GM12891 (cell line): ENCODE measurements around the gene KCP.

ENCODE experiments used
- DNase-seq: peaks from one replicate; pipeline ENCODE4 v3.0.0; 2011; ENCODE audit warnings: low spot score; ENCODE audit not compliant: insufficient read length
- FAIRE-seq: peaks from 2 replicates; lab custom pipeline; 2011; peaks lifted over from hg19 to GRCh38; lab: Jason Lieb, UNC
- PAX5 ChIP-seq: IDR thresholded peaks from 2 replicates; pipeline ENCODE4 v1.6.1; 2011; ENCODE audit warnings: low read length, moderate library complexity, mild to moderate bottlenecking; ENCODE audit not compliant: insufficient read depth, severe bottlenecking
- POLR2A ChIP-seq: IDR thresholded peaks from 2 replicates; pipeline ENCODE4 v1.6.1; 2011; ENCODE audit warnings: low read depth, low read length, control low read depth
- POLR2AphosphoS5 ChIP-seq: IDR thresholded peaks from 2 replicates; pipeline ENCODE4 v1.6.1; 2011; ENCODE audit warnings: low read depth, low read length, control low read depth
- POU2F2 ChIP-seq: IDR thresholded peaks from 2 replicates; pipeline ENCODE4 v1.6.1; 2011; ENCODE audit warnings: low read depth, mild to moderate bottlenecking, control low read depth, low read length, moderate library complexity
- SPI1 ChIP-seq: IDR thresholded peaks from 2 replicates; pipeline ENCODE4 v1.6.1; 2011; ENCODE audit warnings: low read depth, low read length, control low read depth
- TAF1 ChIP-seq: IDR thresholded peaks from 2 replicates; pipeline ENCODE4 v1.6.1; 2011; ENCODE audit warnings: low read depth, low read length, control low read depth

Gene KCP

GRCh38 chr7:128879461-128879938 is 31.0 kb downstream of the KCP start:
- TF ChIP-seq POLR2AphosphoS5, result no peak
- no peak for TF ChIP-seq PAX5
- TF ChIP-seq SPI1, result no peak
- no peak for TF ChIP-seq TAF1
- no peak for TF ChIP-seq POU2F2
- TF ChIP-seq POLR2A, result no peak
- FAIRE-seq (no peak), DNase-seq (no peak)

DNA sequence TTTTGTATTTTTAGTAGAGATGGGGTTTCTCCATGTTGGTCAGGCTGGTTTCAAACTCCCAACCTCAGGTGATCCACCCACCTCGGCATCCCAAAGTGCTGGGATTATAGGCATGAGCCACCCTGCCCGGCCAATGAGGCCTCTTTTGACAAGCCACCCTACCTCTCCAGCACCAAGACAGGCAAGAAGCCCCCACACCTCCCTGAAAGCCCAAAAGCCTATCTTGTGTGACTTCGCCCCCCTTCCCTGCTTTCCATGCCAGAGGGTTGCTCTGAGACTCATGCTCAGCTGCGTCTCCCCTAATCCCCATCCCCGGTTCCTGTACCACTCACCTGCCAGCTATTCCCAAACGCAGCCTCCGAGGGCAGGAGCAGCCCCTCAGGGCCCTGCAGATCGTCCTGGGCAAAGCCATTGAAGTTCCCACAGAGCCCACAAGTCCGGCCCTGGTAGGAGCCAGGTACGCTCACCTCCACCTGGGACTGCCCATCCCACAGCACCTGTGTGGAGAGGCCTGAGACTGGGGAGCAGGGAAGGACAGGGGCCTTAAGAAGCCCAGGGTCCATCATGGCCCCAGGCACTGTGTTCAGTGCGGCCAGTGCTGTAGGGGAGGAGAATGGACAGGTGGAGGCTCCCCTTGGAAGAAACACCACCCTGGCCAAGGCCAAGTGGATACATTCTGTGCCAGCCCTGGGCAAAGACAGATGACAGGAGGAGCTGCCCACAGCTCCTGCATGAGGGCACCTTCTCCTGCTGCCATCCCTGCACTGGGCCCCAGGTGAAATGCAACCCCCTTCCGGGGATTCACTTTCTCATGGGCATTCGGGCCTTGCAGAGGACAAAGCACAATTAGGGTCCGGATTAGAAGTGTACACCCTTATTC is 32.0 kb downstream of the KCP start:
- FAIRE-seq (no peak), DNase-seq (no peak)
- no peak for TF ChIP-seq POU2F2
- no peak for TF ChIP-seq SPI1
- no peak for TF ChIP-seq POLR2A
- no peak for TF ChIP-seq TAF1
- no peak for TF ChIP-seq POLR2AphosphoS5
- TF ChIP-seq PAX5, result no peak

DNA sequence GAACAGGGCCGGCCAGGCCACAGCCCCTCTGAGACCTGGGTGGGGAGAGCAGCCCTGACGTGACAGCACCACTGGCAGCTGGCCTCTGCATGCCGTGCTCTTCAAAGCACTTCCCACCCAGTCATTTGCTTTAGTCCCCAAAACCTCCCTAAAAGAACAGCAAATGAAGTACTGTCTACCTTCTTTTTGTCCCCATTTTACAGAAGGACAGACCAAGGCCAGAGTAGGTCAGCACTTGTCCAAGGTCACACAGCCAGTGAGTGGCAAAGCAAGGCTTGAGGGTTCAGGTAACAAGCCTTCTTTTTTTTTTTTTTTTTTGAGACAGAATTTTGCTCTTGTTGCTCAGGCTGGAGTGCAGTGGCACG is 32.8 kb downstream of the KCP start:
- DNase-seq (no peak), FAIRE-seq (no peak)
- TF ChIP-seq POU2F2 (no peak), TAF1 (no peak), PAX5 (no peak), POLR2A (no peak)

GRCh38 chr7:128876978-128877755 is 33.3 kb downstream of the KCP start:
- FAIRE-seq (no peak), DNase-seq (no peak)
- TF ChIP-seq PAX5 (no peak), TAF1 (no peak), POLR2AphosphoS5 (no peak), POU2F2 (no peak), SPI1 (no peak), POLR2A (no peak)

DNA sequence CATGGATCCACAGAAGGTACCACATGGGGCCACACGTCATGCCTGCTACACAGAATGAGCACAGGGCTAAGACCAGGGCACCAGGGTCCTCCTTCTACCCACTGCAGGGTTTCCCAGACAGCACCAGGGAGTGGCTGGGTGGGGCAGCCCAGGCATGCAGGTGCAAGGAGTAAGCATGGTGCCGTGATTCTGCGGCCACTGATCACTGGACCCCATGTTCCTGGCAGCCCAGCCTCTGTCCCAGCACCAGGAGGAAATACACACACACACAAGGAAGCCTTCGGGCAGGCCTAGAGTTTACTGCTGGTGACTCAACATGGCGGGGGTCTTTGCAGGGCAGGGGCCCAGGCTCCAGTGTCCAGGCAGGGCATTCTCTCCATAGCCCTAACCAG is 33.9 kb downstream of the KCP start:
- TF ChIP-seq SPI1, result no peak
- TF ChIP-seq POLR2AphosphoS5, result no peak
- no peak for TF ChIP-seq POLR2A
- TF ChIP-seq POU2F2, result no peak
- no peak for TF ChIP-seq PAX5
- no peak for TF ChIP-seq TAF1
- FAIRE-seq (no peak), DNase-seq (no peak)

DNA sequence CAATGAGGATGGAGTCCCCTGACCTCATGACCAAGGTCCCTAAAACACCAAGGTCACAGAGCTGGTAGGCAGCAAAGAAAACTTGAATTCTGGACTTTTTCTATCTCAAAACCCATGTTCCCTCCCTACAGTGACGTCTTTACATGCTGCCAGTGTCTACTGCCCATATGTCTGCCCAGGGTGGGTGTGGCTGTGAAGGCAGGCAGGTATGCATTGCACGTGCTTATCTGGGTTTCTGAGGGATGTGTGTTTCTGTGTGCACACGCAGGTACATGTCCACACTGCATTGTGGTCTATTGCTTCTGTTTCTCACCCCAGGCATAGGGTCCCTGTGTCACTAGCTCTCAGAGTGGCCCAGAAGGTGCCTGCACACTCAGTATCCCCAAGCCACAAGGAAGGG is 34.4 kb downstream of the KCP start:
- TF ChIP-seq SPI1 (no peak), POLR2AphosphoS5 (no peak), TAF1 (no peak), POU2F2 (no peak), POLR2A (no peak), PAX5 (no peak)
- FAIRE-seq (no peak), DNase-seq (no peak)

DNA sequence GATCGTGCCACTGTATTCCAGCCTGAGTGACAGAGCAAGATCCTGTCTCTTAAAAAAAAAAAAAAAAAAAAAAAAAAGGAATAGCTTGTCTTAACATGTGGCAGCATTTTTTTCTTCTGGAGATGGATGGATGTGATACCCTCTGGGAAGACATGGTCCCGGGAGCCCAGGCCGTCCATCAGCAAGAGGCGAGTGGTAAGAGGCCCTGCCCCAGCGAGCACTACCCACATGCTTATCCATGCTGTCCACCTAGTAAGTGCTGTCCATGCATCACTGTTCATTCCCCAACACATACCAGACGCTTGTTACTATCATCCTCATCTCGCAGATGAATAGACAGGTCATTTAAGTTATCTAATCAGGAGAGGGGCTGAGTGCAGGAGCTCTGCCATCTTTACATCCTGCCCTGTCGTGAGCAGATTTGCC is 35.0 kb downstream of the KCP start:
- no peak for TF ChIP-seq TAF1
- DNase-seq, result no peak
- FAIRE-seq, result no peak

DNA sequence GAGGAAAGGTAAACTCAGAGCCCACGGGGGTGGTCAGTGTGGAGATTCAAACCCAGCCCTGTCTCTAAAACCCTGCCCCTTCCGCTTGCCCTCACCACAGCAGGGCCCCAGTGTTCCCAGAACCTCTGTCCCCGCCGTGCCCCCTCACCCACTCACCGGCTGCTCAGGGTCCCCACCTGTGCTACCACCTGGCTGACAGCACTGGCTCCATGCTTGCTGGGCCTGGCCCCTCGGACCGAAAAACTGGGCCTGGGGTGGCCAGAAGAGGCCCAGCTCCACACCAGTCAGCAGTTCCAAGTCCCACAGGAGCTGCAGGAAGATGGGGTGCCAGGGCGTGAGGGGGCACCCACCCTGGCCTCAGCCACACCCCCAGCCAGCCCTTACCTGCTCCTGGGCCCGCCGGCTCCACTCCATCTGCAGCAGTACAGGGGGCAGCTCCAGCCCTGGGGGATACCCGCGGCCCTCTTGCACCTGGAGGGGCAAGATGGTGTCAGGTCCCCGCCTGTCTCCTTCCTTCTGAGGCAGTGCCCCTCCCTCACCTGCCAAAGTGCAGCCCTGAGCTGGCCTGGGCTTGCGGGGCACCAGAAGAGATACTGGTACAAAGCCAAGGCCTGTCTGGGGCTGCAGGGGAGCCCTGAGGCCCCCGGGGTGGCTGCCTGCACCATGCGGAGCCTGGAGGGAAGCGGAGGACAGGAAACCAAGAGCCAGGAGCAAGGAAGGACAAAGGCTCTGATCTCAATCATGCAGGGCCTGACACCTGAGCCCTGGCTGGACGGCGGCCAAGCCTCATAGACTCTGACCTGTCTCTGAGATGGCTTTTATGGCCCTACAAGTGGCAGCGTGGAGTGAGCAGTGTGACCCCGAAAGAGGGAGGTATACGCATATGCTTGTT is 36.1 kb downstream of the KCP start:
- TF ChIP-seq TAF1 (no peak), POLR2A (no peak), POLR2AphosphoS5 (no peak), PAX5 (no peak), SPI1 (no peak), POU2F2 (no peak)
- no peak for FAIRE-seq
- no peak for DNase-seq
